Endothelial cell of umbilical vein (primary cell): ENCODE results near the gene RPS6KA6. TPM values are rescaled to one million over a fixed set of nuclear protein-coding genes. Genes with fewer than 3 reads are reported as not detected.
A peak's percentile ranks its signal among the peaks of the same experiment; 100 is the strongest.

Experiments used
- BruUV-seq: library from RNA; stranded (reverse); fragments of 400-500 nt; replicated peaks from 2 replicates; lab custom pipeline; 2021; lab: Mats Ljungman, UMichigan
- CTCF ChIA-PET: fragments of 300-600, 350-600 bp; sonication (Branson Sonifier 250); formaldehyde crosslinking; loops from one replicate; lab custom pipeline; 2021; ENCODE audit warnings: antibody characterized with exemption, inconsistent platforms; lab: Charles Lee
- POLR2A ChIA-PET: fragments of 300-600, 350-600 bp; sonication (Branson Sonifier 250); formaldehyde crosslinking; loops from one replicate; lab custom pipeline; 2021; ENCODE audit warnings: antibody characterized with exemption, inconsistent platforms; lab: Charles Lee
- DNase-seq: peaks from one replicate; pipeline ENCODE4 v3.0.0-alpha.2; 2011; ENCODE audit warnings: low read depth, low spot score
- FAIRE-seq: peaks from 2 replicates; lab custom pipeline; 2011; peaks lifted over from hg19 to GRCh38; lab: Jason Lieb, UNC
- H2AFZ ChIP-seq: 2 replicates; pipeline ENCODE4 v1.6.0; 2012; ENCODE audit warnings: low read depth, low read length, control low read depth, inconsistent platforms
- H3K27ac ChIP-seq: 2 replicates; pipeline ENCODE4 v1.5.1; 2011; ENCODE audit warnings: low read depth, mild to moderate bottlenecking, control low read depth, low read length, moderate library complexity; ENCODE audit not compliant: insufficient read depth
- H3K27me3 ChIP-seq, 2 experiments: 2 replicates each; pipeline versions ENCODE4 v1.6.0 to v1.6.1; 2011; ENCODE audit warnings: low read length in 2 of 2, mixed read lengths in 1 of 2; ENCODE audit not compliant: control insufficient read depth in 2 of 2, insufficient read depth in 2 of 2
- H3K36me3 ChIP-seq, 2 experiments: 2 replicates in 1 of 2; 3 replicates in 1 of 2; pipeline ENCODE4 v1.5.1; 2011; ENCODE audit warnings: low read length in 2 of 2, mild to moderate bottlenecking in 1 of 2, moderate library complexity in 1 of 2; ENCODE audit not compliant: control insufficient read depth in 2 of 2, insufficient read depth in 2 of 2; ENCODE audit errors: extremely low read depth in 1 of 2
- H3K4me1 ChIP-seq: 3 replicates; pipeline ENCODE4 v1.5.1; 2011; ENCODE audit warnings: mild to moderate bottlenecking, low read length; ENCODE audit not compliant: control insufficient read depth, insufficient read depth; ENCODE audit errors: extremely low read depth
- H3K4me2 ChIP-seq: 2 replicates; pipeline ENCODE4 v1.6.1; 2011; ENCODE audit warnings: low read length, control low read depth, mixed read lengths; ENCODE audit not compliant: insufficient read depth
- H3K4me3 ChIP-seq, 3 experiments: fragments of 200-600 bp in 1 of 3; sonication (generic), shearing (Covaris generic) in 1 of 3; replicated peaks in 1 of 3; 2 replicates each; pipeline ENCODE4 v1.5.1; 2011 to 2016; ENCODE audit warnings: control low read depth in 3 of 3, low read length in 3 of 3, mild to moderate bottlenecking in 2 of 3, inconsistent platforms in 1 of 3, low read depth in 1 of 3, moderate library complexity in 1 of 3; ENCODE audit not compliant: insufficient read depth in 1 of 3
- H3K79me2 ChIP-seq: 2 replicates; pipeline ENCODE4 v1.6.0; 2012; ENCODE audit warnings: low read length, inconsistent platforms; ENCODE audit not compliant: control insufficient read depth, insufficient read depth
- H3K9ac ChIP-seq: replicated peaks from 2 replicates; pipeline ENCODE3; 2011; ENCODE audit warnings: low read length, control low read depth; ENCODE audit not compliant: insufficient read depth; ENCODE audit errors: extremely low read depth
- H3K9me1 ChIP-seq: replicated peaks from 3 replicates; pipeline ENCODE4 v1.6.0; 2011; ENCODE audit warnings: mild to moderate bottlenecking, low read length; ENCODE audit not compliant: control insufficient read depth, insufficient read depth; ENCODE audit errors: extremely low read depth
- H3K9me3 ChIP-seq: replicated peaks from 2 replicates; pipeline ENCODE4 v1.5.1; 2012; ENCODE audit warnings: low read length, inconsistent platforms; ENCODE audit not compliant: control insufficient read depth, insufficient read depth
- H4K20me1 ChIP-seq: replicated peaks from 2 replicates; pipeline ENCODE3; 2011; ENCODE audit warnings: mild to moderate bottlenecking, low read length; ENCODE audit not compliant: control insufficient read depth, insufficient read depth; ENCODE audit errors: extremely low read depth
- EZH2 ChIP-seq: IDR thresholded peaks from 2 replicates; pipeline ENCODE4 v1.6.1; 2012; ENCODE audit warnings: borderline replicate concordance, low read depth, mild to moderate bottlenecking, moderate library complexity, low read length, inconsistent platforms; ENCODE audit not compliant: severe bottlenecking
- FOS ChIP-seq: IDR thresholded peaks from 2 replicates; pipeline ENCODE4 v1.6.1; 2011; ENCODE audit warnings: mild to moderate bottlenecking, low read length, moderate library complexity, borderline replicate concordance; ENCODE audit not compliant: insufficient read depth
- GATA2 ChIP-seq: IDR thresholded peaks from 2 replicates; pipeline ENCODE4 v1.7.0; 2011; ENCODE audit warnings: low read depth, mild to moderate bottlenecking, moderate library complexity, mixed read lengths, low read length; ENCODE audit not compliant: insufficient read length, insufficient read depth
- JUN ChIP-seq: IDR thresholded peaks from 2 replicates; pipeline ENCODE4 v1.6.1; 2011; ENCODE audit warnings: borderline replicate concordance, low read depth; ENCODE audit not compliant: insufficient read length, insufficient read depth
- MYC ChIP-seq: IDR thresholded peaks from one replicate; pipeline ENCODE4 v1.6.1; 2011; ENCODE audit warnings: mild to moderate bottlenecking, low read depth, low read length
- POLR2A ChIP-seq: IDR thresholded peaks from 2 replicates; pipeline ENCODE4 v1.6.1; 2012; ENCODE audit warnings: low read depth, mild to moderate bottlenecking, control low read depth, low read length
- POLR2AphosphoS5 ChIP-seq: IDR thresholded peaks from 2 replicates; pipeline ENCODE4 v1.6.1; 2012; ENCODE audit warnings: low read depth, mild to moderate bottlenecking, control low read depth, low read length, moderate library complexity; ENCODE audit not compliant: insufficient read depth
- dilution Hi-C: fragments of 300-500 bp; cut with MboI; formaldehyde crosslinking; loops from one replicate; pipeline ENCODE4 v1.15.0; 2019; ENCODE audit warnings: low sequenced_read_pairs; ENCODE audit not compliant: extremely low pct_ligation_motif_present
- intact Hi-C: fragments of 100-400 bp; cut with micrococcal nuclease; formaldehyde crosslinking; loops from one replicate; pipeline ENCODE4 v1.10.0; 2022
- polyA plus RNA-seq, 4 experiments: library from polyadenylated mRNA; depleted of rRNA in 3 of 4; stranded (reverse) in 3 of 4; unstranded in 1 of 4; fragments of >200 nt; gene quantifications; 2 replicates each; pipeline versions ENCODE4 v1.2.1 to v1.2.3, GENCODE V29; 2011 to 2012; ENCODE audit warnings: missing spikeins in 1 of 4
- total RNA-seq: library from RNA; stranded (reverse); gene quantifications from 2 replicates; pipeline ENCODE4 v1.2.3, GENCODE V29; 2021
- TF ChIP-seq, protein P1 (sequence below), 2 donors: IDR thresholded peaks; 1 replicate in 1 of 2; 2 replicates in 1 of 2; pipeline ENCODE4 v1.5.1; 2011; ENCODE audit warnings: low read length in 2 of 2, mild to moderate bottlenecking in 2 of 2, moderate library complexity in 2 of 2, control low read depth in 1 of 2, inconsistent platforms in 1 of 2, low read depth in 1 of 2; ENCODE audit not compliant: insufficient read depth in 1 of 2; ENCODE audit errors: extremely low read depth in 1 of 2
- TF ChIP-seq, protein P2 (sequence below): IDR thresholded peaks from 2 replicates; pipeline ENCODE4 v1.6.1; 2011; ENCODE audit not compliant: insufficient read depth, insufficient read length

Gene RPS6KA6
- total and polyA plus RNA-seq, 2 donors (not counting 3 experiments of a cell fraction or from before 2014, with no cell fraction given), result 0.23 to 0.69 TPM

DNA sequence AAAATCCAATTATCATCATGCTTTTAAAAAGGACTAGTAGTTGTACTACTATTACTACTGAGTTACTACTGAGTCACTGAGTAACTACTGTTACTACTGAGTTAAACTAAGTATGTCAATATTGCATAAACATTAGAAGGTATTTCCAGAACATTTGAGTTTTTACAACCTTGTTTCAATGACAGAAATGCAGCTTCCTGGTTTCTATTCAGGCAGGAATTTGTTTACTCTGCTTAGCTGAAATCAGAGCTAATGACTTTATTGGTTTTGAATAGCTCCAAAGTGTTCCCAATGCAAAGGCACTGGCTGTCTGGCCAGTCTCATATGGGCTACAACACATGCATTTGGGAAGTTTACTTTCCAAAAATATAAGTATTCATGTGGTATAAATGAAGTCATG lies 12.0 kb downstream of the RPS6KA6 start:
- TF ChIP-seq EZH2 (no peak), FOS (no peak), JUN (no peak), GATA2 (no peak), POLR2AphosphoS5 (no peak), POLR2A (no peak), MYC (no peak)
- TF ChIP-seq, protein P1, sequence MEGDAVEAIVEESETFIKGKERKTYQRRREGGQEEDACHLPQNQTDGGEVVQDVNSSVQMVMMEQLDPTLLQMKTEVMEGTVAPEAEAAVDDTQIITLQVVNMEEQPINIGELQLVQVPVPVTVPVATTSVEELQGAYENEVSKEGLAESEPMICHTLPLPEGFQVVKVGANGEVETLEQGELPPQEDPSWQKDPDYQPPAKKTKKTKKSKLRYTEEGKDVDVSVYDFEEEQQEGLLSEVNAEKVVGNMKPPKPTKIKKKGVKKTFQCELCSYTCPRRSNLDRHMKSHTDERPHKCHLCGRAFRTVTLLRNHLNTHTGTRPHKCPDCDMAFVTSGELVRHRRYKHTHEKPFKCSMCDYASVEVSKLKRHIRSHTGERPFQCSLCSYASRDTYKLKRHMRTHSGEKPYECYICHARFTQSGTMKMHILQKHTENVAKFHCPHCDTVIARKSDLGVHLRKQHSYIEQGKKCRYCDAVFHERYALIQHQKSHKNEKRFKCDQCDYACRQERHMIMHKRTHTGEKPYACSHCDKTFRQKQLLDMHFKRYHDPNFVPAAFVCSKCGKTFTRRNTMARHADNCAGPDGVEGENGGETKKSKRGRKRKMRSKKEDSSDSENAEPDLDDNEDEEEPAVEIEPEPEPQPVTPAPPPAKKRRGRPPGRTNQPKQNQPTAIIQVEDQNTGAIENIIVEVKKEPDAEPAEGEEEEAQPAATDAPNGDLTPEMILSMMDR (IDR thresholded peaks at IDR 0.05; ENCODE audit: extremely low read depth in 1 of 2, insufficient read depth in 1 of 2, low read depth in 1 of 2, low read length in 2 of 2), result no peak
- TF ChIP-seq, protein P2, sequence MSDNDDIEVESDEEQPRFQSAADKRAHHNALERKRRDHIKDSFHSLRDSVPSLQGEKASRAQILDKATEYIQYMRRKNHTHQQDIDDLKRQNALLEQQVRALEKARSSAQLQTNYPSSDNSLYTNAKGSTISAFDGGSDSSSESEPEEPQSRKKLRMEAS, result no peak
- ChIA-PET POLR2A (no interaction called here), CTCF (interaction anchor here (1.4 kb wide), 1 partner anchor 164 kb away, joined by 3 read pairs; no protein-coding TSS in a partner anchor)
- Histone ChIP-seq H3K4me2 (no peak overlapping the region), H3K9ac (no peak overlapping the region), H2AFZ (no peak overlapping the region), H3K36me3 (no peaks in the 10 kb centered on the region), H3K4me3 (no peak overlapping the region), H3K9me1 (no peaks in the 10 kb centered on the region), H3K9me3 (no peaks in the 10 kb centered on the region), H3K79me2 (no peaks in the 10 kb centered on the region), H3K27me3 (no peaks in the 10 kb centered on the region), H3K27ac (no peak overlapping the region), H4K20me1 (no peaks in the 10 kb centered on the region), H3K4me1 (no peaks in the 10 kb centered on the region)
- intact Hi-C loops, result no loop called here
- no peak for DNase-seq
- no TSS peak for BruUV-seq
- dilution Hi-C loops, result no loop called here
- peak; percentile 40 for FAIRE-seq
